ENCODE results near the gene MNX1. TPM values are rescaled to one million over a fixed set of nuclear protein-coding genes. Genes with fewer than 3 reads are reported as not detected.

The MNX1 gene
- total and polyA plus RNA-seq, 2 donors (not counting 1 experiment from before 2014, with no cell fraction given) = not detected

GRCh38 chr7:157032128-157032527, 21.7 kb upstream of the MNX1 start:
- Histone ChIP-seq H3K4me2 (ENCODE audit: extremely low read depth, insufficient read depth, low read length) (no peak overlapping the region), H3K4me3 (replicated peaks in 1 of 4; ENCODE audit: control extremely low read depth in 1 of 4, insufficient read depth in 1 of 4, low read depth in 3 of 4, low read length in 4 of 4) (no peak overlapping the region), H3K27me3 (ENCODE audit: control insufficient read depth, insufficient read depth, low read length) (no peaks in the 10 kb centered on the region), H3K79me2 (ENCODE audit: control insufficient read depth, insufficient read depth, low read length) (no peaks in the 10 kb centered on the region), H3K36me3 (ENCODE audit: control insufficient read depth, insufficient read depth, low read length) (no peaks in the 10 kb centered on the region), H2AFZ (ENCODE audit: low read length) (no peak overlapping the region), H4K20me1 (ENCODE audit: control insufficient read depth, extremely low read depth, insufficient read depth, low read length) (no peaks in the 10 kb centered on the region), H3K9me3 (ENCODE audit: control insufficient read depth, insufficient read depth, low read depth, low read length) (no peaks in the 10 kb centered on the region), H3K27ac (ENCODE audit: insufficient read depth, low read length) (no peak overlapping the region), H3K9ac (ENCODE audit: insufficient read depth, low read length) (no peak overlapping the region), H3K4me1 (ENCODE audit: control insufficient read depth, extremely low read depth, insufficient read depth, low read length) (no peaks in the 10 kb centered on the region)
- no peak for TF ChIP-seq EZH2 (IDR thresholded peaks at IDR 0.05; ENCODE audit: low read length, missing control alignments)
- no peak for DNase-seq (ENCODE audit: low read depth in 2 of 2)

- Histone ChIP-seq H2AFZ (ENCODE audit: low read length) (no peak overlapping the region), H4K20me1 (ENCODE audit: control insufficient read depth, extremely low read depth, insufficient read depth, low read length) (no peaks in the 10 kb centered on the region), H3K79me2 (ENCODE audit: control insufficient read depth, insufficient read depth, low read length) (no peaks in the 10 kb centered on the region), H3K4me1 (ENCODE audit: control insufficient read depth, extremely low read depth, insufficient read depth, low read length) (no peaks in the 10 kb centered on the region), H3K9ac (ENCODE audit: insufficient read depth, low read length) (no peak overlapping the region), H3K4me3 (replicated peaks in 1 of 4; ENCODE audit: control extremely low read depth in 1 of 4, insufficient read depth in 1 of 4, low read depth in 3 of 4, low read length in 4 of 4) (no peak overlapping the region), H3K36me3 (ENCODE audit: control insufficient read depth, insufficient read depth, low read length) (no peaks in the 10 kb centered on the region), H3K9me3 (ENCODE audit: control insufficient read depth, insufficient read depth, low read depth, low read length) (no peaks in the 10 kb centered on the region), H3K4me2 (ENCODE audit: extremely low read depth, insufficient read depth, low read length) (no peak overlapping the region), H3K27ac (ENCODE audit: insufficient read depth, low read length) (no peak overlapping the region), H3K27me3 (ENCODE audit: control insufficient read depth, insufficient read depth, low read length) (peaks cover 19% of the 10 kb centered on the region)
- no peak for DNase-seq (ENCODE audit: low read depth in 2 of 2)
- TF ChIP-seq CTCF (conservative IDR thresholded peaks at IDR 0.05 in 1 of 2, IDR thresholded peaks at IDR 0.05 in 1 of 2; ENCODE audit: low read depth in 1 of 2, low read length in 2 of 2) = no peak
- TF ChIP-seq EZH2 (IDR thresholded peaks at IDR 0.05; ENCODE audit: low read length, missing control alignments) = no peak
Measured at GRCh38 chr7:157028199-157028903, 17.9 kb upstream of the MNX1 start.

- Histone ChIP-seq H3K27me3 (ENCODE audit: control insufficient read depth, insufficient read depth, low read length) (peaks cover 26% of the 10 kb centered on the region), H3K9ac (ENCODE audit: insufficient read depth, low read length) (no peak overlapping the region), H4K20me1 (ENCODE audit: control insufficient read depth, extremely low read depth, insufficient read depth, low read length) (no peaks in the 10 kb centered on the region), H3K27ac (ENCODE audit: insufficient read depth, low read length) (no peak overlapping the region), H3K36me3 (ENCODE audit: control insufficient read depth, insufficient read depth, low read length) (no peaks in the 10 kb centered on the region), H2AFZ (ENCODE audit: low read length) (no peak overlapping the region), H3K4me1 (ENCODE audit: control insufficient read depth, extremely low read depth, insufficient read depth, low read length) (no peaks in the 10 kb centered on the region), H3K79me2 (ENCODE audit: control insufficient read depth, insufficient read depth, low read length) (no peaks in the 10 kb centered on the region), H3K9me3 (ENCODE audit: control insufficient read depth, insufficient read depth, low read depth, low read length) (no peaks in the 10 kb centered on the region), H3K4me3 (replicated peaks in 1 of 4; ENCODE audit: control extremely low read depth in 1 of 4, insufficient read depth in 1 of 4, low read depth in 3 of 4, low read length in 4 of 4) (no peak overlapping the region), H3K4me2 (ENCODE audit: extremely low read depth, insufficient read depth, low read length) (no peak overlapping the region)
- DNase-seq (ENCODE audit: low read depth in 2 of 2) = no peak
- no peak for TF ChIP-seq CTCF (conservative IDR thresholded peaks at IDR 0.05 in 1 of 2, IDR thresholded peaks at IDR 0.05 in 1 of 2; ENCODE audit: low read depth in 1 of 2, low read length in 2 of 2)
- no peak for TF ChIP-seq EZH2 (IDR thresholded peaks at IDR 0.05; ENCODE audit: low read length, missing control alignments)
Measured at GRCh38 chr7:157027568-157028198, 17.2 kb upstream of the MNX1 start.

Data from fibroblast of lung (primary cell).